ENCODE results near the gene COL2A1. TPM values are rescaled to one million over a fixed set of nuclear protein-coding genes. Genes with fewer than 3 reads are reported as not detected.

COL2A1 gene
- total and polyA plus RNA-seq, 8 donors: 2.2 to 14.5 (median 6.8) TPM; not detected in 2

GRCh38 chr12:47999816-48000215 is 4.5 kb downstream of the COL2A1 start:
- WGBS, 5 donors: 69 to 83% (median 72%) methylated on average over 9 of the region's 9 CpGs
- no peaks in the 10 kb centered on the region for H3K36me3 ChIP-seq
- TF ChIP-seq POLR2A (IDR thresholded peaks at IDR 0.05) (no peak), CTCF (IDR thresholded peaks at IDR 0.05) (no peak), EP300 (IDR thresholded peaks at IDR 0.05) (no peak), POLR2AphosphoS5 (IDR thresholded peaks at IDR 0.05) (no peak)
- no peak for DNase-seq
- peaks cover 47 to 54% (median 52%) of the 10 kb centered on the region in 4 donors for H3K4me1 ChIP-seq
- no peak overlapping the region for H3K4me3 ChIP-seq
- H3K27me3 ChIP-seq: peaks cover 14 to 89% (median 47%) of the 10 kb centered on the region in 3 donors
- no peaks in the 10 kb centered on the region for H3K9me3 ChIP-seq
- intact Hi-C loops (cut with DNase I; ENCODE audit: low total_unique reads): no loop called here
- no peak overlapping the region for H3K27ac ChIP-seq

GRCh38 chr12:47997321-47997720 is 7.0 kb downstream of the COL2A1 start:
- H3K27me3 ChIP-seq: peaks cover 0 to 77% (median 22%) of the 10 kb centered on the region in 3 donors
- no peak for TF ChIP-seq CTCF (IDR thresholded peaks at IDR 0.05)
- TF ChIP-seq POLR2A (IDR thresholded peaks at IDR 0.05): no peak
- no peak for TF ChIP-seq EP300 (IDR thresholded peaks at IDR 0.05)
- TF ChIP-seq POLR2AphosphoS5 (IDR thresholded peaks at IDR 0.05): no peak
- no peaks in the 10 kb centered on the region for H3K36me3 ChIP-seq
- peaks cover 22 to 29% (median 27%) of the 10 kb centered on the region in 4 donors for H3K4me1 ChIP-seq
- WGBS, 5 donors: 32 to 47% (median 41%) methylated on average over 3 of the region's 3 CpGs
- H3K4me3 ChIP-seq: no peak overlapping the region
- peak in 1 of 2 donors; percentile 51 for DNase-seq
- H3K27ac ChIP-seq: no peak overlapping the region
- intact Hi-C loops (cut with DNase I; ENCODE audit: low total_unique reads): no loop called here
- no peaks in the 10 kb centered on the region for H3K9me3 ChIP-seq

GRCh38 chr12:47995981-47996401 is 8.3 kb downstream of the COL2A1 start:
- TF ChIP-seq POLR2AphosphoS5 (IDR thresholded peaks at IDR 0.05) (no peak), CTCF (IDR thresholded peaks at IDR 0.05) (no peak), POLR2A (IDR thresholded peaks at IDR 0.05) (no peak), EP300 (IDR thresholded peaks at IDR 0.05) (no peak)
- Histone ChIP-seq H3K4me1 (peaks cover 9 to 16% (median 15%) of the 10 kb centered on the region in 4 donors), H3K36me3 (no peaks in the 10 kb centered on the region), H3K4me3 (no peak overlapping the region), H3K27ac (no peak overlapping the region), H3K9me3 (no peaks in the 10 kb centered on the region), H3K27me3 (peaks cover 0 to 63% (median 11%) of the 10 kb centered on the region in 3 donors)
- DNase-seq: peak; percentile 65 to 84
- 31 to 41% (median 39%) methylated on average over 4 of the region's 4 CpGs for WGBS, 5 donors
- intact Hi-C loops (cut with DNase I; ENCODE audit: low total_unique reads): no loop called here

GRCh38 chr12:47993491-47993890 is 10.8 kb downstream of the COL2A1 start:
- no peak overlapping the region for H3K27ac ChIP-seq
- 94 to 100% (median 98%) methylated on average over 5 of the region's 5 CpGs for WGBS, 5 donors
- DNase-seq: no peak
- intact Hi-C loops (cut with DNase I; ENCODE audit: low total_unique reads): no loop called here
- no peak overlapping the region for H3K4me3 ChIP-seq
- no peaks in the 10 kb centered on the region for H3K36me3 ChIP-seq
- H3K4me1 ChIP-seq: peaks cover 7 to 14% (median 11%) of the 10 kb centered on the region in 4 donors
- no peak for TF ChIP-seq EP300 (IDR thresholded peaks at IDR 0.05)
- no peak for TF ChIP-seq POLR2AphosphoS5 (IDR thresholded peaks at IDR 0.05)
- no peak for TF ChIP-seq CTCF (IDR thresholded peaks at IDR 0.05)
- no peak for TF ChIP-seq POLR2A (IDR thresholded peaks at IDR 0.05)
- H3K9me3 ChIP-seq: no peaks in the 10 kb centered on the region
- peaks cover 0 to 38% (median 0%) of the 10 kb centered on the region in 3 donors for H3K27me3 ChIP-seq

Measured in stomach (tissue), 9 donors.